Effector memory CD8-positive, alpha-beta T cell (primary cell): Measurements from ENCODE around the gene ZNF593OS.

Experiments used
- ATAC-seq: fragments of 150-1000 bp; cut with Tn5 transposase; replicated peaks from 2 replicates; pipeline ENCODE4 v1.10.0; 2021; ENCODE audit warnings: mild to moderate bottlenecking, moderate library complexity
- DNase-seq, 3 experiments: peaks; one replicate each; pipeline ENCODE4 v3.0.0; 2021
- H3K27ac Mint-ChIP-seq, 2 donors: one replicate each; pipeline ENCODE4 v1.8.0; 2022; ENCODE audit warnings: mild to moderate bottlenecking in 2 of 2, mixed read lengths in 2 of 2, moderate library complexity in 2 of 2
- H3K27me3 Mint-ChIP-seq, 2 donors: one replicate each; pipeline ENCODE4 v1.8.0; 2022; ENCODE audit warnings: mixed read lengths in 2 of 2
- H3K36me3 Mint-ChIP-seq: one replicate; pipeline ENCODE4 v1.8.0; 2022; ENCODE audit warnings: mild to moderate bottlenecking, moderate library complexity, mixed read lengths; ENCODE audit not compliant: insufficient read depth
- H3K4me1 Mint-ChIP-seq, 2 donors: one replicate each; pipeline ENCODE4 v1.8.0; 2022; ENCODE audit warnings: low read depth in 2 of 2, mixed read lengths in 2 of 2
- H3K4me3 Mint-ChIP-seq, 2 donors: one replicate each; pipeline ENCODE4 v1.8.0; 2022; ENCODE audit warnings: mild to moderate bottlenecking in 2 of 2, mixed read lengths in 2 of 2, moderate library complexity in 2 of 2
- H3K9me3 Mint-ChIP-seq, 2 donors: one replicate each; pipeline ENCODE4 v1.8.0; 2022; ENCODE audit warnings: mixed read lengths in 2 of 2

Gene ZNF593OS

DNA sequence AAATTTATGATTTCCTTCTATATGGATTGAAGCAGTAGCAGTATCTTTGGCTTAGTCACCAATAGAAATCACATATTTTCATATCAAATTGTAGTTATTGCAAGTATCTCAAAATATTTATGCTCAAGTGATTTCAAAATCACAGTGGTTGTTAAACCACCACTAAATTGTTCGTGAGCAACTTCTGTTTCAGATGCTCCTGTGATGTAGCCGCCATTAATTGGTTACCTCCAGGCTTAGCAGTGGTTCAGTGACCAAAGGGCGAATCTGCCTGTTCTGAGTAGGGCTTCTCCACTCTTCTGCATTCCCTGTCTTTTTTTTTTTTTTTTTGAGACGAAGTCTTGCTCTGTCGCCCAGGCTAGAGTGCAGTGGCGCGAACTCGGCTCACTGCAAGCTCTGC is 3.7 kb upstream of the ZNF593OS start:
- Mint-ChIP-seq H3K36me3 (no peaks in the 10 kb centered on the region), H3K27me3 (no peaks in the 10 kb centered on the region), H3K4me3 (no peak overlapping the region), H3K4me1 (peaks cover 5 to 10% of the 10 kb centered on the region in 2 donors), H3K9me3 (no peaks in the 10 kb centered on the region), H3K27ac (no peak overlapping the region)
- no peak for DNase-seq
- ATAC-seq, result no peak

DNA sequence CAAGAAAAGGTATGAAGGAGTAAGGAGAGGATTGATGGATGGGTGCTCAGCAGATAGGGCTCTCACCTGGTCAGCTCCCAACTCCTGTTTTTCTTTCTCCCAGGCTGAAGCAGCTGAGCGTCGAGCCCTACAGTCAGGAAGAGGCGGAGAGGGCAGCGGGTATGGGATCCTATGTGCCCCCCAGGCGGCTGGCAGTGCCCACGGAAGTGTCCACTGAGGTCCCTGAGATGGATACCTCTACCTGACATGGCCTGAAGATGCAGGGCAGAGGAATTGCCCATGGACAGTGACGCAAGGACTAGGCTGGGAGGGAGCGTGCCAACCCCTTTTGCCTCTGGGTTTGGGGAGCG is 1.2 kb downstream of the ZNF593OS start:
- H3K9me3 Mint-ChIP-seq, result no peaks in the 10 kb centered on the region
- peaks cover 5% of the 10 kb centered on the region for H3K36me3 Mint-ChIP-seq
- peak overlapping the region; percentile 84 to 89 for H3K27ac Mint-ChIP-seq
- no peaks in the 10 kb centered on the region for H3K27me3 Mint-ChIP-seq
- peak overlapping the region; percentile 87 to 89 for H3K4me3 Mint-ChIP-seq
- no peak for ATAC-seq
- DNase-seq, result no peak
- peaks cover 15 to 23% of the 10 kb centered on the region in 2 donors for H3K4me1 Mint-ChIP-seq

DNA sequence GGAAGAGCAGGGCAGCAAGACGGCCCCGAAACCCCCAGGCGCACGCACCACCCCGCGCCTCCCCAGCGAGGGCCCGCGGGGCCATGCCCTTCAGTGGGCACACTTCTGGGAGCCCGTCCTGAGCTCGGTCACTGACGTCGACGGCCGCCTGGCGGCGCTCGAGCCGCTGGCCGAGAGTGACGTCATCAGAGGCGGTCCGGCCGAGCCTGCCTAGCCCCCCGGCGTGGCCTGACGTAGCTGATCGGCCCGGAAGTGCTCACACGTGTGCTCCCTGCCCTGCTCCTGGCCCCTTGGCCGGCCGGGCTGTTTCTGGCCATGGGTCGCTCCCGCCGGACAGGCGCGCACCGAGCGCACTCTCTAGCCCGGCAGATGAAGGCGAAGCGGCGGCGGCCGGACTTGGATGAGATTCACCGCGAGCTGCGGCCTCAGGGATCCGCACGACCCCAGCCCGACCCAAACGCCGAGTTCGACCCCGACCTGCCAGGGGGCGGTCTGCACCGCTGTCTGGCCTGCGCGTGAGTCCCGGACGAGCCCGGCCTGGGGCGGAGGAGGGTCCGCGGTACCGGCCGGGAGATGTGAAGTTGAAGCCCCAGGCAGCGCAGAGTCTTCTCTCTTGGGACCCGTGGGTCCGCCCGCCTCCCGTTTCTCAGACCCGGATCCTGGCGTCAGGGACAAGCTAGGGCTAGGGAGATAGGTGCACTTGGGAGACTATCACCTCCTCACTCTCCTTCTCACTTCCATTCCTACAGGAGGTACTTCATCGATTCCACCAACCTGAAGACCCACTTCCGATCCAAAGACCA is 1.8 kb downstream of the ZNF593OS start, which contains the start of gene ZNF593:
Gene ZNF593 (plus strand): TSS at position 240 of the 803 bp plus-strand sequence. CDS start 76 bp downstream, at position 316.
- DNase-seq, result peak; percentile 82 to 85 (median 83)
- H3K27ac Mint-ChIP-seq, result peak within 1 kb of the TSS; percentile 84 to 89
- H3K9me3 Mint-ChIP-seq, result no peaks in the 10 kb centered on the region
- peak; percentile 89 for ATAC-seq
- peaks cover 5% of the 10 kb centered on the region for H3K36me3 Mint-ChIP-seq
- peak within 1 kb of the TSS; percentile 87 to 89 for H3K4me3 Mint-ChIP-seq
- H3K4me1 Mint-ChIP-seq, result peaks cover 15 to 26% of the 10 kb centered on the region in 2 donors
- peaks cover 0 to 4% of the 10 kb centered on the region in 2 donors for H3K27me3 Mint-ChIP-seq

DNA sequence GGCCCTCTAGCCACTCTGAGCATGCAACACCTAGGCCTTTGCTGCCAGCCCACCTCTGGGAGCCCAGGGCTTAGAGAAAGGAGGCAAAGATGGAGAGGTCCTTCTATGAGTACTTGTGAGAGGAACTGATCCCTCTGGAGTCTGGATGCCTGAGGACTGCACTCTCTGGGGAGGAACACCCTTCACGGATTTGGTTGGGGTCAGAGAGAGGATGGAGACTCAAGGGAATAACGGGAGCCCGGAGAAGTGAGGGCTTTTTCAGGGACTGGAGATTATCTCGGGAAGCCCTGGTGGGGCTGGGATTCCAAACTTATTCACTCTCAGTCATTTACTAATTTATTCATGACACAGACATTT is 2.5 kb downstream of the ZNF593OS start:
- no peak for ATAC-seq
- Mint-ChIP-seq H3K4me1 (peaks cover 15 to 28% of the 10 kb centered on the region in 2 donors), H3K36me3 (peaks cover 5% of the 10 kb centered on the region), H3K4me3 (peak overlapping the region; percentile 87 to 89), H3K27ac (peak overlapping the region; percentile 84 to 89), H3K9me3 (no peaks in the 10 kb centered on the region), H3K27me3 (peaks cover 0 to 10% of the 10 kb centered on the region in 2 donors)
- no peak for DNase-seq

DNA sequence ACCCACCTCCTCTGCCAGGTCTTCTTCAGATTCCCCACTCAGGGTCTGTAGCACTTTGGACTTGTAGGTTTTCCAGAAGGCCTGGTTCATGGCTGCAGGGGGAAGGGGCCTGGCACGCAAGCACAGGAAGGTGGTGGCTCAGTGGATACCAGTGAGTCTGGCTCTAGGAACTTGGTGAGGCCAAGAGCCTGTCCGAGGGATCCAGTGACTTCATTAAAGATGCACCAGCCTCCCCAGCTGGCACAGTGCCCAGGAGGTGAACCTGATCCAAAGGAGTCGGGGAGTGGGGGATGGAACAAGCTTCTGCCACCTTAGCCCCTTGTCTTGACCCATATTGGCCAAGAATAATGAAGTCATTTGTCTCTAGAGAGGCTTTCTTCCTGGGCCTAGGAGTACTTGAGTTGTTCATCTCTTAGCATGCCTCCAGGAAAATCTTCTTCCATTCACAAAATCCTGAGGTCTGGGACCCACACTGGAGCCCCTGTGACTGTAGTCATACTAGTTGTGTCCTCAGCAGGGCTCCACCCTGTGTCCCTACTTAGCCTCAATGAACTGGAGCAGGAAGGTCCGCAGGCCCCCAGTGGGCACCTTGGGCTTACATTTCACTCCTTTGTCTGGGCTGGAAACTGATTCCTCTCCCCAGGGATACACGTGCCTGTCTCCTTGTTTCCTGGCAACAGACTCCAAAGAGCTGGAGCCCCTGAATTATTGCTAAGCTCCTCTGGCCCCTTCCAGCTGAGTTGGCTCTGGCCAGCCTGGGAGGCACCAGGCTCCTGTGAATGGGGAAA is 3.0 kb downstream of the ZNF593OS start, which contains the start of gene C1orf232:
Gene C1orf232 (minus strand): TSS at position 554 of the 788 bp plus-strand sequence. CDS start 464 bp downstream, at position 90.
- Mint-ChIP-seq H3K27me3 (peaks cover 0 to 11% of the 10 kb centered on the region in 2 donors), H3K4me3 (peak within 1 kb of the TSS; percentile 87 to 89), H3K9me3 (no peaks in the 10 kb centered on the region), H3K4me1 (peaks cover 15 to 28% of the 10 kb centered on the region in 2 donors), H3K36me3 (peaks cover 5% of the 10 kb centered on the region), H3K27ac (peak within 1 kb of the TSS; percentile 84 to 89)
- no peak for DNase-seq
- ATAC-seq, result no peak

DNA sequence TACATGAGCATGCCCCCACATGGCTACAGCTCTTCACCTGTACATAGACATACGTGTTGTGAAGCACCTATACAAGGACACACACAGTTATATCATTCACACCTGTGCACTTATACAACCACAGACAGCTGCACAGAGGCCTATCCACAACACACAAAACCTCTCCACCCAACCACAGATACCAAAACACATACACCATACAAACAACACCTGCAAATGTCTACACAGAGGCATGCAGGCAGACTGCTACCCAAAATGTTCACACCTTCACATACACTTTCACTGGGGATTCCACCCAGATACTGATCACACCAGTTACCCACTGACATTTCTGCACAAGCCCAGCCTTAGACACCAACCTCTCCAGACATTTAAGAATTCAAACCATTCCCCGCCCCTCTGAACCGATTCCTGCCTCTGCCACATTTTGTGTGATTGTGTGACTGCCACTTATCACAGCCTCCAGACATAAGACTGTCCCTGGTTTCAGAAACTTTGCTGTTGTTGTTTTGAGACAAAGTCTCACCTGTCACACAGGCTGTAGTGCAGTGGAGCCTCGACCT is 4.8 kb downstream of the ZNF593OS start:
- DNase-seq (no peak), ATAC-seq (peak; percentile 35)
- Mint-ChIP-seq H3K4me1 (peaks cover 15 to 30% of the 10 kb centered on the region in 2 donors), H3K27ac (peak overlapping the region in 1 of 2 donors; percentile 4), H3K4me3 (no peak overlapping the region), H3K36me3 (peaks cover 5% of the 10 kb centered on the region), H3K27me3 (peaks cover 8 to 25% of the 10 kb centered on the region in 2 donors), H3K9me3 (no peaks in the 10 kb centered on the region)

DNA sequence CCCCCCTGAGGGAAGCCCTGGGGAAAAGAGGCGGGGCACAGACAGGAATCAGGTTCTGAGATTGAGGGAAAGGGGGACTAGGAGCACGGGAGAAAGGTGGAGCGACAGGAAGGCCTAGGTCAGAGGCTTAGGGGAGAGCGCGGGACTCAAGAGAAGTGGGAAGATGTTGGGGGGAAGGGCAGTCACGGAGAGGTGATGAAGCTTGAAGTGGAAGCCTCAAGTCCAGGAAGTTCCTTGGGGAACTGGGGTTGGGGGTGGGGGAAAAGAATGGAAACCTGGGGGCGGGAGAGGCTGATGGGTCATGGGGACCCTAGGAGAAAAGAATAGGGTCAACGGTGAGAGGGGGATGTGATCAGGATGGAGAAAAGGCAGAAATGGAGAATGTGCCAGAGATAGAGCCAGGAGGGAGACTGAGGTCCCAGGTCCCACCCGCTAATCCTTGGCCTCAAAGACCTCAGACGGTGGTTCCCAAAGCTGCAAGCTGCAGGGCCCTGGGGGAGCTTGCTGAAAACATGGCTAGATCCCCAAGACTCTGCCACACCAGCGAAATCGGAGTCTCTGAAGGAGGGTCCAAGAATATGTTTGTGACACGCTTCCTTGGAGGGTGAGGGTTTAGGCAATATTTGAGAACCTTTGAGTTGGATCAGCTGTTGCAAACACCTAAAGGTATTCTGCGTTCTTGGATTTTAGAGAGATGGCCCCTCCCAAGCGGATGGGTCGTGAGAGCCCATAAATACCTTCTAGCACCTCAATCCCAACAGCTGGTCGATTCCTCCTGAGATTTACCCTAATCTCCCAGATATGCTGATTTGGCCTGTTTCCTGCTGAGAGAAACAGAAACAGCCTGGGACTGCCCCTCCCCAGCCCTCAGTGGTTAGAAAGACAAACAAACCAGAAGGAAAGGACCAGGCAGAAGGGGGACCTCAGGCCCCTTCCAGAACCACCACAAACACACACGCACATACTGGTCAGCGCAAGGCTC is 6.5 kb downstream of the ZNF593OS start:
- Mint-ChIP-seq H3K36me3 (peaks cover 5% of the 10 kb centered on the region), H3K4me1 (peaks cover 7 to 18% of the 10 kb centered on the region in 2 donors), H3K27ac (peak overlapping the region in 1 of 2 donors; percentile 65), H3K9me3 (no peaks in the 10 kb centered on the region), H3K4me3 (peak overlapping the region; percentile 57 to 66), H3K27me3 (peaks cover 8 to 37% of the 10 kb centered on the region in 2 donors)
- no peak for DNase-seq
- ATAC-seq, result no peak

DNA sequence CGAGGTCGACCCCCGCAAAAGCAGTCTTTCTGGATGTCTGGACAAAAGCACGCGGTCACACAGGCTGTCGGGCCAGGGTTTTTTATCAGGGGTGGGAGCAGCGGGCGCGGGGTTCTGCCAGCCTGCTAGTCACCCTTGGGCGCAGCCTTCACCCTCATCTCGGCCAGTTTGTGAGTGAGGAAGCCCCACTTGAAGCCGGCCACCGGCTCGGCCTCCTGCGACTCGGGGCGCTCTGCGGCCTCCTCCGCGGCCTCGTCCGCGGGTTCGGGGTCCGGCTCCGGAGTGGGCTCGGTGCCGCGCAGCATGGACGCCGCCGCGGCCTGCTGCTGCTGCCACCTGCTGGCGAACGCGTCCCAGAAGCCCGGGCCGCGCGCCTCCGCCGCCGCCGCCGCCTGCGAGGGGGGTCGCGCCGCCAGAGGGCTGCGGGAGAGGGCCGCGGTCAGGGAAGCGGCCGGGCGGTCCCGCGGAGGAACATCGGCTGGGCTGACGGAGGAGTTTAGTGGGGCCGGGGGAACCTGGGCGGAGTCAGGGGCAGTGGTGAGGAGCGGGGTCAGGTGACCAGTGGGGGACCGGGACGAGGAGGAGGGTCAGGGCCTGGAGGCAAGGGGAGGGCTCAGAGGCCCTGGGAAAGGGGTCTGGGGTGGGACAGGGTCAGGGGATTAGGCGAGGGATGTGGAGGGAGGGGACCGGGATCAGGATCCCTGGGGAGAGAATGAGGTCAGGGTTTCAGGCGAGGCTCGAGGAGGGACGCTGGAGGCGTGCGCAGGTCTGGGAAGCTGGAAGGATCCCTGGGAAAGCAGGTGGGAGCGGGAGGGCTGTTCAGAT is 7.4 kb downstream of the ZNF593OS start:
- peak overlapping the region in 1 of 2 donors; percentile 65 for H3K27ac Mint-ChIP-seq
- peak overlapping the region; percentile 57 to 66 for H3K4me3 Mint-ChIP-seq
- peaks cover 3% of the 10 kb centered on the region for H3K36me3 Mint-ChIP-seq
- no peaks in the 10 kb centered on the region for H3K9me3 Mint-ChIP-seq
- H3K4me1 Mint-ChIP-seq, result peaks cover 7 to 15% of the 10 kb centered on the region in 2 donors
- ATAC-seq (peak; percentile 66), DNase-seq (peak; percentile 40 to 51 (median 48))
- peaks cover 15 to 46% of the 10 kb centered on the region in 2 donors for H3K27me3 Mint-ChIP-seq

DNA sequence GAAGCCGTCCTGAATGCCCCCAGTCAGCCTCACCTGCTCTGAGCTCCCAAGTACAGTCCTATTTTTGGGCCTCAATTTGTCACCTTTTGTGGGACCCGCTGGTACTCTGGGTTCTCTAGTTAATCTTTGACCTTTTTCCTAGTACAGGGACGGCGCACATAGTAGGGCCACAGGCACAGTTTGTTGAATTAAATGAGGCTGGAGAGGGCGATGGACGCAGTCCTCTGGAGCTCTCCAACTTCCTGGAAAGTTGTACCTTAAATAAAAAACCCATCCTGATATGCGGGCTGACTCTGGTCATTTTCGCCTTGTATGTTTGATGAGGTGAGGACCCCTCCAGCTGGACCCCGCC is 8.0 kb downstream of the ZNF593OS start:
- H3K4me3 Mint-ChIP-seq, result peak overlapping the region in 1 of 2 donors; percentile 48
- H3K36me3 Mint-ChIP-seq, result peaks cover 4% of the 10 kb centered on the region
- H3K27me3 Mint-ChIP-seq, result peaks cover 21 to 52% of the 10 kb centered on the region in 2 donors
- peaks cover 7 to 13% of the 10 kb centered on the region in 2 donors for H3K4me1 Mint-ChIP-seq
- DNase-seq, result no peak
- H3K27ac Mint-ChIP-seq, result no peak overlapping the region
- ATAC-seq, result no peak
- no peaks in the 10 kb centered on the region for H3K9me3 Mint-ChIP-seq

DNA sequence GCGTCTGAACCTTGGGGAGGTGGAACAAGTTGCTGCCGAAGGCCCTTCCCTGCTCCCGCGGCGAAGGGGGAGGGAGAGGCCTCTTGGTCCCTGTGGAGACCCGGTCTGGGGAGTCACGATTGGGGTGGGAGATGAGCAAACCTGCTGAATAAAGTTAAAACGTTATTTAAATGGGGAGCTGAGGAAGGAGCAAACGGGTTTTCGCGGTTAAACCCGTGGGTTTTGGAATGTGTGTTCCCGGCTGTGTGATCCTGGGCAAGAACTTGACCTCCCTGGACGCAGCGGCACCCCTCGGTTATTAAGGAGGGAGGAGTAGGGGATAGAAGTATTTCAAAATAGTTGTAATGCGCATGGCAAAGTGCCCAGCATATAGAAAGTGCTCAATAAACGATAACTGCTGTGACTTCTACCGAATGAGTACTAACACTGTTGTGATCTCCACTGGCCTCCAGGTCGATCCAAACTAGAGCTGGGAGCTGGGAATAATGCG is 9.4 kb downstream of the ZNF593OS start:
- H3K27me3 Mint-ChIP-seq, result peaks cover 35 to 66% of the 10 kb centered on the region in 2 donors
- ATAC-seq, result no peak
- H3K27ac Mint-ChIP-seq, result no peak overlapping the region
- peaks cover 4% of the 10 kb centered on the region for H3K36me3 Mint-ChIP-seq
- DNase-seq, result no peak
- H3K4me3 Mint-ChIP-seq, result peak overlapping the region; percentile 20 to 46
- H3K4me1 Mint-ChIP-seq, result peaks cover 7 to 13% of the 10 kb centered on the region in 2 donors
- H3K9me3 Mint-ChIP-seq, result no peaks in the 10 kb centered on the region

DNA sequence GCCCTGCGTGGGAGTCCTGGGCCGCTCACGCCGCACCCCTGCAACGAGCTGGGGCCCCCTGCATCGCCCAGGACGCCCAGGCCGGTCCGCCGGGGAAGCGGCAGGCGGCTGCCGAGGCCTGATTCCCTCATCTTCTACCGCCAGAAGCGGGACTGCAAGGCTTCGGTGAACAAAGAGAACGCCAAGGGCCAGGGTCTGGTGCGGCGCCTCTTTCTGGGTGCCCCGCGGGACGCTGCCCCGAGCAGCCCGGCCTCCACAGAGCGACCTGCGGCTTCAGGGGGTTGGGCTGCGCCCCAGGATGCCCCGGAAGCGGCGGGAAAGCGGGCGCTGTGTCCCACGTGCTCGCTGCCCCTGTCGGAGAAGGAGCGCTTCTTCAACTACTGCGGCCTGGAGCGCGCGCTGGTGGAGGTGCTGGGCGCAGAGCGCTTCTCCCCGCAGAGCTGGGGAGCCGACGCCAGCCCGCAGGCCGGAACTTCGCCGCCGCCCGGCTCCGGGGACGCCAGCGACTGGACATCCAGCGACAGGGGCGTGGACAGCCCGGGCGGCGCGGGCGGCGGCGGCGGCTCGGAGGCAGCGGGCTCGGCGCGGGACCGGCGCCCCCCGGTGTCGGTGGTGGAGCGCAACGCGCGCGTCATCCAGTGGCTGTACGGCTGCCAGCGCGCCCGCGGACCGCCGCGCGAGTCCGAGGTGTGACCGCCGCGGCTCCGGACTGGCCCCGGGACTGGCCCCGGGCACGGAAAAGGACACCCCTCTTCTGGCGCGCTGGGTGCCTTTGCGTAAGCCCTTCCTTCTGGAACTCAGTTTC is 10.0 kb downstream of the ZNF593OS start:
- ATAC-seq, result peak; percentile 55
- Mint-ChIP-seq H3K27me3 (peaks cover 36 to 73% of the 10 kb centered on the region in 2 donors), H3K4me1 (peaks cover 2 to 11% of the 10 kb centered on the region in 2 donors), H3K4me3 (peak overlapping the region; percentile 20 to 46), H3K36me3 (peaks cover 4% of the 10 kb centered on the region), H3K27ac (no peak overlapping the region), H3K9me3 (no peaks in the 10 kb centered on the region)
- no peak for DNase-seq
